Peyer's patch (tissue), 4 donors: ENCODE data around the gene KIFC3.

Source experiments
- CTCF ChIP-seq, 6 experiments: fragments of 450-650 bp in 4 of 6; fragments of 200-600 bp in 2 of 6; sonication (generic) in 1 of 6; IDR thresholded peaks; one replicate each; pipeline ENCODE4 v1.5.1; 2017 to 2019; ENCODE audit warnings: antibody characterized with exemption in 6 of 6, mild to moderate bottlenecking in 3 of 6, moderate library complexity in 1 of 6
- POLR2A ChIP-seq, 2 donors: fragments of 450-650 bp; IDR thresholded peaks; one replicate each; pipeline ENCODE4 v1.5.1; 2017; ENCODE audit warnings: antibody characterized with exemption in 2 of 2, mild to moderate bottlenecking in 2 of 2, moderate library complexity in 2 of 2

- no peak for TF ChIP-seq CTCF (IDR thresholded peaks at IDR 0.05)
- TF ChIP-seq POLR2A (IDR thresholded peaks at IDR 0.05), result no peak
Measured at GRCh38 chr16:57794849-57795430, 7.4 kb downstream of the KIFC3 start.
